NCI-H774 (cell line): ENCODE results near the gene INHBC.
"Not testable (repeated sequence)": the region's sequence is repeated elsewhere in the genome, so short reads cannot be mapped to it uniquely, and the experiment has no call there.

Source experiments
- DNase-seq: peaks from one replicate; lab custom pipeline; 2025; lab: John Stamatoyannopoulos, UW

INHBC gene

DNA sequence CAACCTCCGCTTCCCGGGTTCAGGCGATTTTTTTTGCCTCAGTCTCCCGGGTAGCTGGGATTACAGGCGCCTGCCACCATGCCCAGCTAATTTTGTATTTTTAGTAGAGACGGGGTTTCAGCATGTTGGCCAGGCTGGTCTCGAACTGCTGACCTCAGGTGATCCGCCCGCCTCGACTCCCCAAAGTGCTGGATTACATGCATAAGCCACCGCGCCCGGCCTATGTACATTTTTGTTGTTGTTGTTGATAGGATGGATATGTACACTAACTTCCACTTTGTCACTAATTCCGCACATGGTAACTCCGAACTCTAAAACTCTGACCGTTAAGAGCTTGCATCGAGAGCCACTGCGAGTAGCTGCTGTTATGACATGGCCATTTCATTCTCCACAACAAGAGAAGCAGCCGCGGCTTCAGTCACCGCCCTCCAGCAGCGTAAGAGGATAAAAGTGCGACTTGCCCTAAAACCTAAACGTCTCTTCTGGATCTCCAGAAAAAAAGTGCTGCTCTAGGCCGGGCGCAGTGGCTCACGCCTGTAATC is 52.5 kb downstream of the INHBC start:
- no peak for DNase-seq

DNA sequence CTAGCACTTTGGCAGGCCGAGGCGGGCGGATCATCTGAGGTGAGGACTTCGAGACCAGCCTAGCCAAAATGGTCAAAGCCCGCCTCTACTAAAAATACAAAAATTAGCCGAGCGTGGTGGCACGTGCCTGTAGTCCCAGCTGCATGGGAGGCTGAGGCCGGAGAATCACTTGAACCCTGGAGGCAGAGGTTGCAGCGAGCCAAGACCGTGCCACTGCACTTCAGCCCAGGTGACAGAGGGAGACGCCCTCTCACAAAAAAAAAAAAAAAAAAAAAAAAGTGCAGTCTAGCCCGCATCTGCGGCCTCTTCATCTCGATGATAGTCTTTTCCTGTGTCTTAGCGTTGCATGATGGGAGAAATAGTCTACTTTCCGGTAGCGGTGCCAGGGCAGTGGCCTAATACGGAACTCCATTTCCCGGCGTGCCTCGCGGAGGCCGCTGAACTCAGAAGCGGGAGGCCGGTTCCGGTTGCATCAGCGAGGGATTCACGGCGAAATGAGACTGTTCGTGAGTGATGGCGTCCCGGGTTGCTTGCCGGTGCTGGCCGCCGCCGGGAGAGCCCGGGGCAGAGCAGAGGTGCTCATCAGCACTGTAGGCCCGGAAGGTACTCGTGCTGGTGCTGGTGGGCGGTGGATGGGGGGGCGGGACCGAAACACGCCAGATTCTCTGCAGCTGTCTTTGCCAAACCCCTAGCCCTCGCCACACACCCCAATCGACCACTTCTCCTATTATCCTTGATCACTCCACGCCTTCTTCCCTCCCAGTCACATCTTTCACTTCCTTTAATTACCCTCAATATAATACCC is 53.2 kb downstream of the INHBC start, which contains the start of gene MARS1:
MARS1 (plus strand) TSS at position 472 of the 805 bp plus-strand sequence; CDS start at position 495, 23 bp downstream.
- peak; percentile 98 for DNase-seq

DNA sequence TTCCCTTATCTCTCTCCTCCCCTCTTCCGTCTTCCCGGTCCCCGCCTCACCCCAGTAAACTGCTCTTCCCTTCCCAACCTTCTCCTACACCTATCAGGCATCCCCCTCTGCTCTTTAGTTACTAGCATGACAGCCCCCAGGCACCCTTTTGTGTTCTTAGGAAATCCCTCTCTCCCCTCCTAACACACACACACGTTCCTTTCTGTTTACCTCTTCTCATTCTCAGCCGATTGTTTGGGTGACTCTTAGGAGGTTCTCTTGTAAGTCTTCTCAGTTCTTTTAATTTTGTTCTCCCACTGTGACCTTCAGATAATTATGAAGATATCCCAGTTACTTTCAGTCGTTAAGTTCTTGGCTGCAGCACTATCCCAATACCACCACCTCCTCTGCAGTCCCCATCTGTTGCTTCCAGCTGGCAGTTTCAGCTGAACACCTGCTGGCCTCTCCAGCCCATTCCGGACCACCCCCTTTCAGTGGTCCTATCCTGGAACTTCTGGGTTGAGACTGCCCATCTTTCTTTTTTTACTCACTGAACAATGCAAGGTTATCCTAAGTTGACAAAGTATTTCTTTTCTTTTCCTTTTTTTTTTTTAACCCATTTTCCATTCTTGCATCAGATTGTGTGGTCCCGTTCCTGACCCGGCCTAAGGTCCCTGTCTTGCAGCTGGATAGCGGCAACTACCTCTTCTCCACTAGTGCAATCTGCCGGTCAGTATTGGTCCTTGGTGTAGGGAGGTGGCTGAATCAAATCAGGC is 54.0 kb downstream of the INHBC start:
- no peak for DNase-seq

DNA sequence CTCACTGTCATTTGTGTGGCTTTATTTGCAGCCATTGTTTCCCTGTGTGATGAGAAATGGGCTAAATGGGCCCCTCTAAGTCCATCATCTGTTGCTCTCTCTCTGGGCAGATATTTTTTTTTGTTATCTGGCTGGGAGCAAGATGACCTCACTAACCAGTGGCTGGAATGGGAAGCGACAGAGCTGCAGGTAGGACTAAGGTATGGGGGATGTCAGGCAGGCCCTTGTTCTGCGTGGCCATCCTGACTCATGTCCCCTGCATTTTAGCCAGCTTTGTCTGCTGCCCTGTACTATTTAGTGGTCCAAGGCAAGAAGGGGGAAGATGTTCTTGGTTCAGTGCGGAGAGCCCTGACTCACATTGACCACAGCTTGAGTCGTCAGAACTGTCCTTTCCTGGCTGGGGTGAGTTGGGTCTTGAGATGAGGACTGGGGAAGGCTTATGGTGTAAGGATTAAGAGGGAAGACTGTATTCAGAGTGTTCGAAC is 54.6 kb downstream of the INHBC start:
- no peak for DNase-seq

DNA sequence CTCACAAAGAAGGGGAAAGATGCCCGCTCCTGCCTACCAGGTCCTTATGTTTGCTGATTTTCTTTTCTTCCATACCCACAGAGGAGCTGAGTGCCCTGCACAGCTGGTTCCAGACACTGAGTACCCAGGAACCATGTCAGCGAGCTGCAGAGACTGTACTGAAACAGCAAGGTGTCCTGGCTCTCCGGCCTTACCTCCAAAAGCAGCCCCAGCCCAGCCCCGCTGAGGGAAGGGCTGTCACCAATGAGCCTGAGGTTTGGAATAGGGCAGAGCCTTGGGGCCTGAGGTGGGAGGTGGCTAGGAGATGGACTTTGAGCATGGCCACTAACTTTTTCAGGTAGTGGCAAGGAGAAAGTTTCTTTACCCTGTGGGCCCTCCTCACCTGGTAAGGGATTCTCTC is 55.5 kb downstream of the INHBC start:
- no peak for DNase-seq

DNA sequence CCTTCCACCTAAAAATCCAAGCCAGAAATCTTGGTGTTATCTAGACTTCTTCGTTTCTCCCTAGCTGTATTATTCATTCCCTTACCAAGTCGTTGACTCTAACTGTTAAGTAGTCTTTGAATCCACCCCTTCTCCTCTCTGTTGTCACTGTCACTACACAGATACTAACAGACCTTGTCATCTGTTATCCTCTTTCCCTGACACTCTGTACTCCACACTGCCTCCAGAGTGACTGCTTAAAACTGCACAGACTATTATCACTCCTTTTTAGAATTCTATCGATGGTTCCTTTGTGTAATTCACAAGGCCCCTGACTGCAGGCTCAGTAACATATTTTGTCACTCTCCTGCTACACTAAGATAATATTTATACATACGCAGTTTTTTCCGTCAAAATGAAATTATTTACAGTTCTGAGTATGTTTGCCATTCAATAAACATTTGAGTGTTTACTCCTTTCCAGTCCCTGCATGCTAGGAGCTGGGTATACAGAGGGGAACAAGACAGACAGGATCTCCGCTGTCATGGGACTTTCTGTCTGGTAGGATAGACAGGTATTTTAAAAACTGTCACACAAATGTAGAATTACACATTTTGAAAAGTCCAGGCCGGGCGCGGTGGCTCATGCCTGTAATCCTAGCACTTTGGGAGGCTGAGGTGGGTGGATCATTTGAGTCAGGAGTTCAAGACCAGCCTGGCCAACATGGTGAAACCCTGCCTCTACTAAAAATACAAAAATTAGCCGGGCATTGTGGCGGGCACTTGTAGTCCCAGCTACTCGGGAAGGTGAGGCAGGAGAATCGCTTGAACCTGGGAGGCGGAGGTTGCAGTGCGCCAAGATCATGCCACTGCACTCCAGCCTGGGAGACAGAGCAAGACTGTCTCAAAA is 57.1 kb downstream of the INHBC start:
- no peak for DNase-seq

DNA sequence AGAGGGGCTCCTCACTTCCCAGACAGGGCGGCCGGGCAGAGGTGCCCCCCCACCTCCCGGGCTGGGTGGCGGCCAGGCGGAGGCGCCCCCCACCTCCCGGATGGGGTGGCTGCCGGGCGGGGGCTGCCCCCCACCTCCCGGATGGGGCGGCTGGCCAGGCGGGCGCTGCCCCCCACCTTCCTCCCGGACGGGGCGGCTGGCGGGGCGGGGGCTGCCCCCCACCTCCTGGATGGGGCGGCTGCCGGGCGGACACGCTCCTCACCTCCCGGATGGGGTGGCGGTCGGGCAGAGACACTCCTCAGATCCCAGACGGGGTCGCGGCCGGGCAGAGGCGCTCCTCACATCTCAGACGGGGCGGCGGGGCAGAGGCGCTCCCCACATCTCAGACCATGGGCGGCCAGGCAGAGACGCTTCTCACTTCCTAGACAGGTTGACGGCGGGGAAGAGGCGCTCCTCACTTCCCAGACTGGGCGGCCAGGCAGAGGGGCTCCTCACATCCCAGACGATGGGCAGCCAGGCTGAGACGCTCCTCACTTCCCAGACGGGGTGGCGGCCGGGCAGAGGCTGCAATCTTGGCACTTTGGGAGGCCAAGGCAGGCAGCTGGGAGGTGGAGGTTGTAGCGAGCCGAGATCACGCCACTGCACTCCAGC is 60.6 kb downstream of the INHBC start:
- not testable (repeated sequence) for DNase-seq

DNA sequence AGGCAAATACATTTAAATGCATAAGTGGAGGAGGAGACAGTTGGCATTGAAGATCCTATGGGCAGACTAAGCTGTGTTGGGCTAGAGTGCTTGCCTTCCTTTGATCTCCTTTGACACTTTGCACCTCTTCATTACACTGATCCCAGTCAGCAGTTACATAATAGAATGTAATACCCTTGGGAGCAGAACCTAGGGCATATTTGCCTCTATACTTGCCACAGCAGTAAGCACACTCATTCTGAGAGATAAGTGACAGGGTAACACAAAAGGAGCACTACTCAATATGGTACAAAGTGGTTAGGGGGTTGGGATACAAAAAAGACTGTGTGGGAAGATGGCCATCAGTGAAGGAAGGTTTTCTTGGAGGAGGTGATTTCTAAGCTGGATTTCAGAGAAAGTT is 62.2 kb downstream of the INHBC start:
- no peak for DNase-seq

DNA sequence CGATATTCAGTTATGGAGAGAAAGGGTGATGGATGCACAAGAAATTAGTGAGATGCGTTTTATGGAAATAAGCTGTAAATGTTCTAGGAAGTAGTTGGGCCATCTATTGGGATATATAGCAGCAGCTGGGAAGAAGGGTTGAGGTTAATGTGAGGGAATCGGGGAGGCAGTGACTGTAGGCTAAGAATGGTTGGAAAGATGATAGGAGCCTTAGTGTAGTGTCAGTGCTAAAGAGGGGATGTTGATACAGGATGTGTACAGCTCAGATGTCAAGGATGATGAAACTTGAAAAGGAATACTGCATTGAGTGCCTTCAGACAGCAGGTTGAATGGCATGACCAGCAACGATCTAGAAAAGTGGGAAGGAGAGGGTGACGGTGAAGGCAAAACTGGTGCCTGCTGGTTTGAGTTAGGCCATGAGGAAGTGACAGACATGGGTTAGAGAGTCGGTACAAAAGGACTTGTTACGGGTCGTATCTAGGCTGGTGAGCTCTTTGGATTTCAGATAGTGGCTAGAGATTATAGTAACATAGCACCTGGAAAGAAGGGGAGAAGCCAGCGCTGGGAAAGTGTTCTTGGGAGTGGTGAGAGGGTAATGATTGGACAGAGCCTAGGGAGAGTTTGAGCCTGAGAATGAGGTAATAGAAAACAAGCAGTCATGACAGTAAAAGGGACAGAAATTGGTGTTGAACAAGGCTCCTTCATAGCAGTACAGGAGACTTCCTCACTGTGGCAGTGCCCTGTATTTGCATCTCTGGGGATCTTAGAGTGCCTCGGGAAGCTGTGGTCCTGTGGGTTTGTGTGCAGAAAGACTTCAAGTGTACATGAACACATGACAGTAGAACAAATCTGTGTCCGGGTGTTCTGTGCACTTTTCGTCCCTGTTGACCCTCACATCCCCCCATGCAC is 62.9 kb downstream of the INHBC start:
- no peak for DNase-seq

DNA sequence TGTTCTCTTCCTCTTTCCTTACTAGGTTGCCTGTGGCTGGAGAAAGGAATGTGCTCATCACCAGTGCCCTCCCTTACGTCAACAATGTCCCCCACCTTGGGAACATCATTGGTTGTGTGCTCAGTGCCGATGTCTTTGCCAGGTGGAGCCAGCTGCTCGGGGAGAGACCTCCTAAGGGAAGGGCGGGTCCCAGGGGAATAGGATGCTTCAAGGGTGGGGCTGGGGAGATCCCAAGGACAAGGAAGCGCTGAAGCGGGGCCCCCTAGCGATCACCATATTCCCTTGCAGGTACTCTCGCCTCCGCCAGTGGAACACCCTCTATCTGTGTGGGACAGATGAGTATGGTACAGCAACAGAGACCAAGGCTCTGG is 63.5 kb downstream of the INHBC start:
- no peak for DNase-seq

DNA sequence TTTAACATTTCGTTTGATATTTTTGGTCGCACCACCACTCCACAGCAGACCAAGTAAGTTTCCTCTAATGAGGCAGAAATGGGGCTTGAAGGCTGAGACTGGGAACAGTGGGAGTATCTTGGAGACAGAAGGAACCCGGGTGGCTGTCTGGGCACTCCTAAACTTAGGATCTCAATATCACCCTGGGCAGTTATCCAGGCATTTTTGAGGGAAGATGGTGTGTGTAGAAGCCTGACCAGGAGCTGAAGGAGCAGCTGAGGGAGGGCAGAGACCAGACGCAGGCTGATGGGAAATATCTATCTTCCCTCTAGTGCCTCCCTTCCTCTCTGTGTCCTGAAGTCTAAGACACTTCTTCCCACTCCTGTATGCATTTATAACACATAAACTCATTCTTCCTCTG is 64.0 kb downstream of the INHBC start:
- no peak for DNase-seq

DNA sequence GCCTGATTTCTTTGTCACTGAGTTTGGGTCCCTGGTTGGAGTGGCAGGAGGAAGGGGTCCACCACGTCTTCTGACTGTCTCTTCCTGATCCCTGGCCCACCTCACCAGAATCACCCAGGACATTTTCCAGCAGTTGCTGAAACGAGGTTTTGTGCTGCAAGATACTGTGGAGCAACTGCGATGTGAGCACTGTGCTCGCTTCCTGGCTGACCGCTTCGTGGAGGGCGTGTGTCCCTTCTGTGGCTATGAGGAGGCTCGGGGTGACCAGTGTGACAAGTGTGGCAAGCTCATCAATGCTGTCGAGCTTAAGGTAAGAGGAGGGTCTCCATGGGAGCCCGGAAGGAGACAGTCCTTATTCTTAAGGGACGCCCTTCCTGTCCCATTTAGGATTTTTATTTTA is 65.6 kb downstream of the INHBC start:
- DNase-seq, result no peak
